ENCODE measurements around the gene ZNF526. TPM values are rescaled to one million over a fixed set of nuclear protein-coding genes. Genes with fewer than 3 reads are reported as not detected.

ZNF526 gene
- total and polyA plus RNA-seq, 9 of the 15 experiments (the other 6 are each of a cell fraction or from before 2014, with no cell fraction given) = 1.3 to 17.9 (median 6.2) TPM

- no peak for TF ChIP-seq GABPB2 (CRISPR knock-in tag; conservative IDR thresholded peaks at IDR 0.05)
- TF ChIP-seq NFE2L1 (tag; IDR thresholded peaks at IDR 0.05; ENCODE audit: borderline replicate concordance, low read depth) = no peak
- TF ChIP-seq NFE2 (IDR thresholded peaks at IDR 0.05; ENCODE audit: low read depth) = no peak
- TF ChIP-seq SETDB1 (IDR thresholded peaks at IDR 0.05; ENCODE audit: low read length) = no peak
- no peak for TF ChIP-seq ZBTB26 (CRISPR knock-in tag; IDR thresholded peaks at IDR 0.05)
- no peak for TF ChIP-seq ZC3H4 (CRISPR knock-in tag; IDR thresholded peaks at IDR 0.05; ENCODE audit: borderline replicate concordance)
- TF ChIP-seq CREB3L1 (IDR thresholded peaks at IDR 0.05; ENCODE audit: borderline replicate concordance, low read depth) = peak; percentile 95
- no peak; the same call in 1 of the 2 replicates for TF ChIP-seq ERF (CRISPR knock-in tag; IDR thresholded peaks at IDR 0.05)
- peak; percentile 100 for TF ChIP-seq ASH1L (IDR thresholded peaks at IDR 0.05; ENCODE audit: borderline replicate concordance, low read depth, partially characterized antibody)
- no peak; the same call in 1 of the 2 replicates for TF ChIP-seq ATF1 (CRISPR knock-in tag; IDR thresholded peaks at IDR 0.05)
- peak; percentile 94 for TF ChIP-seq ATF1 (tag; IDR thresholded peaks at IDR 0.05)
- TF ChIP-seq CCAR2 (IDR thresholded peaks at IDR 0.05; ENCODE audit: low read depth, low read length) = no peak
- no peak for TF ChIP-seq CREB5 (CRISPR knock-in tag; IDR thresholded peaks at IDR 0.05)
- TF ChIP-seq THAP7 (CRISPR knock-in tag; IDR thresholded peaks at IDR 0.05) = no peak
- TF ChIP-seq PHB (CRISPR knock-in tag; IDR thresholded peaks at IDR 0.05) = no peak
- no peak for TF ChIP-seq NFATC3 (IDR thresholded peaks at IDR 0.05)
- TF ChIP-seq NEUROD1 (IDR thresholded peaks at IDR 0.05; ENCODE audit: borderline replicate concordance, low read depth, low read length, partially characterized antibody) = peak; percentile 99
- no peak for TF ChIP-seq ZNF644 (tag; IDR thresholded peaks at IDR 0.05; ENCODE audit: low read depth)
- peak; percentile 90 for TF ChIP-seq CHD2 (IDR thresholded peaks at IDR 0.05; ENCODE audit: low read depth, low read length)
- no peak for TF ChIP-seq TRIM24 (IDR thresholded peaks at IDR 0.05)
- no peak for TF ChIP-seq HDAC3 (IDR thresholded peaks at IDR 0.05; ENCODE audit: borderline replicate concordance, partially characterized antibody)
- TF ChIP-seq ZNF57 (CRISPR knock-in tag; IDR thresholded peaks at IDR 0.05) = no peak
- no peak for TF ChIP-seq MBD1 (CRISPR knock-in tag; IDR thresholded peaks at IDR 0.05)
Observed at GRCh38 chr19:42268704-42269477, 48.8 kb downstream of the ZNF526 start, which contains the start of gene CIC (continued).

All from K562 (cell line).